Sigmoid colon (tissue), 4 donors: ENCODE measurements around the gene DAAM1.

Experiments used
- CTCF ChIP-seq, 4 experiments: fragments of 450-650 bp in 3 of 4; fragments of 200-600 bp in 1 of 4; IDR thresholded peaks; one replicate each; pipeline ENCODE4 v1.5.1; 2016 to 2019; ENCODE audit warnings: antibody characterized with exemption in 4 of 4, mild to moderate bottlenecking in 3 of 4, moderate library complexity in 2 of 4
- POLR2A ChIP-seq, 2 donors: fragments of 450-650 bp; IDR thresholded peaks; one replicate each; pipeline ENCODE4 v1.6.1; 2016; ENCODE audit warnings: antibody characterized with exemption in 2 of 2, mild to moderate bottlenecking in 2 of 2, moderate library complexity in 2 of 2
- POLR2AphosphoS5 ChIP-seq, 4 donors: sonication (generic); formaldehyde crosslinking; IDR thresholded peaks; one replicate each; pipeline ENCODE4 v1.6.1; 2017; ENCODE audit warnings: antibody characterized with exemption in 4 of 4

GRCh38 chr14:59274991-59275391 is 86.5 kb downstream of the DAAM1 start:
- TF ChIP-seq POLR2A (IDR thresholded peaks at IDR 0.05) (no peak), CTCF (IDR thresholded peaks at IDR 0.05) (no peak), POLR2AphosphoS5 (IDR thresholded peaks at IDR 0.05) (no peak)
